HG03280 (cell line): ENCODE results near the gene MGAT3.

Source experiments
- ATAC-seq: cut with Tn5 transposase; IDR thresholded peaks from one replicate; pipeline ENCODE4 v1.9.1; 2021; ENCODE audit warnings: mild to moderate bottlenecking, moderate library complexity; ENCODE audit not compliant: unreplicated experiment

MGAT3 gene

DNA sequence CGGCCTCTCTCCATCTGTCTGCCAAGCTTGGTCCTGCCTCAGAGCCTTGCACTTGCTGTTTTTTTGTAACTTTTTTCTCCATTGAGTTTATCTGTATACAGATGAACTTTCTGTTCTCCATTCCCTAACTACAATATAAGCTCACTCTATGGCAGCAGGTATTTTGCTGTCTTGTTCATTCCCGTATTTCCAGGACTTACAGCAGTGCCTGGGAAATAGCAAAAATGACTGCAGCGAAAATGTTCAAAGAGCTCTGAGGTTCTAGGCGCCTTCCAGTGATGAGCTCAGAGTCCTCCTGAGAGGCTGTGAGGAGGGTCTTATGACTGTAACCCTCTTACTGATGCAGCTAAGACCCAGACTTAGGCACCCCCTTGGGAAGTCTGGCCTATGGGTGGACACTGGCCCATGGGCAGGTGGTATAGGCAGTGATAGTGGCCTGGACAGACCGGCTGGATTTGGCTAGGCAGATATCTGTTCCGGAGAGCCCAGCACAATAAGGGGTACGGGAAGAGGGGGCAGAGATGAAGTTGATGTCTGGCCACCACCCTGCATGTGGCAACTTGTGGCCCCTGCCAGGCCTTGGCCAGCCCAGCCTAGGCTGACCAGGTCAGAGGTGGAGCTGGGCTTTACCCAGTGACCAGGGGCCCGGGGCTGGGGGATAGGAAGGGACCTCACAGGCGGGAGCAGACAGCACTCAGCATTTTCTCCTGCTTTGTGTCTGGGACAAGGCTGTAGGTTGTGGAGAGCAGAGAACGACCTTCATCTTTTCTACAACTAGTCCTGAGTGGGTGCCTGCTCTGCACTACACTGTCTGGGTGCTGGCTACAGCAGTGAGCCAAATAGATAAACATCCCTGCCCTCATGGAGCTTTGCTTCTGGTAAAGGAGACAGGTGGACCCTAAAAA lies 68.2 kb downstream of the MGAT3 start:
- no peak for ATAC-seq

DNA sequence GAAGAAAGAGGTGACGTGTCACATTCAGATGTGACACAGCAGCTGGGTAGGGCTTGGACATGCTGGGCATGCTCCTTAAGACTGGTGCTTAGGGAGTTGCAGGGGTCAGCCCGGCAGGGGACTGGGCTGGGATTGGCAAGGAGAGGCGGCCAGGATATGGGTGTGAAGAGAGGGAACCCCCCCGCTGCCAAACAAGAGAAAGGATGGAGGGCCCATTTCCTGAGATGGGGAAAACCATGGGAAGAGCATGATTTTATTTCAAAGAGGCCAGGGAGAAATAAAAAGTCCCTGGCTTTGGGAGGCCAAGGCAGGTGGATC lies 68.8 kb downstream of the MGAT3 start:
- no peak for ATAC-seq

DNA sequence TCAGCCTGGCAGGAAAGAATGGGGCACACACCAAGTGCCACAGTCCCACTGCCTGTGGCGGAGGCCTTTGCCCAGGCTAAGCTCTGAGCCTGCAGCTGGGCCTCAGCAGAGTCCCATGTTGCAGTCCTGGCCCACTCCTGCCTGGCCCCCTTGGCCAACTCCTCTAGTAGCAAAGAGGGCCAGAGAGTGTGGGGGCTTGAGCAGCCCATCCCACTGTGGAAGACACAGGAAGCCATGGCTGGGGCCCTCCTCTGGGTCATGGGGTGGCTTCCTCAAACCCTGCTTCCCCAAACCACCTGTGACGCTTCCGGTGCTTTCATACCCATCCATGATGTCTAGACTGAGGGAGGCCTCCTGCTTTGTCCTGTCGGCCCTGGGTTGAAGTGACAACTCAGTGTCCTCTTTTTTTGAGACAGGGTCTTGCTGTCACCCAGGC lies 69.9 kb downstream of the MGAT3 start:
- no peak for ATAC-seq

DNA sequence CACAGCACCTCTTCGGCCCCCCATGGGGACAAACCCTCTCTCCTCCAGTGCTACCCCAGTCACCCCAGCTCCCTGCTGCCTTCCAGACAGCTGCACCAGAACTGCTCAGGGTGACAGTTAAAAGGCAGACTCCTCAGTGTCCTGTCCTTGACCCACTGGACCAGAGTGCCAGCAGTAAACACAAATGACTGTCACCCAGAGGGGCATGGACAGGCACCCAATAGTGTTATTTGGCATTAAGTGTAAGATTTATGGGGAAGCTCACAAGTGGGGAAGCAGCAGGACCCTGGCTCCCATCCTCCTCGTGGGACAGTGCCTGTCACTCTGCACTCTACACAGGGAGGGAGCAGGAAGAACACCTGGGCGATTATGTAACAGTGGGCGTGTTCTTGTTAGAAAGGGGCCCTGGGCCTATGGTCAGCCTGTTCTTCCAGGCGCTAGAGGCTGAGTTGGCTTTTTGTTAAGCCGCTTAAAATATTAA lies 70.7 kb downstream of the MGAT3 start:
- no peak for ATAC-seq

DNA sequence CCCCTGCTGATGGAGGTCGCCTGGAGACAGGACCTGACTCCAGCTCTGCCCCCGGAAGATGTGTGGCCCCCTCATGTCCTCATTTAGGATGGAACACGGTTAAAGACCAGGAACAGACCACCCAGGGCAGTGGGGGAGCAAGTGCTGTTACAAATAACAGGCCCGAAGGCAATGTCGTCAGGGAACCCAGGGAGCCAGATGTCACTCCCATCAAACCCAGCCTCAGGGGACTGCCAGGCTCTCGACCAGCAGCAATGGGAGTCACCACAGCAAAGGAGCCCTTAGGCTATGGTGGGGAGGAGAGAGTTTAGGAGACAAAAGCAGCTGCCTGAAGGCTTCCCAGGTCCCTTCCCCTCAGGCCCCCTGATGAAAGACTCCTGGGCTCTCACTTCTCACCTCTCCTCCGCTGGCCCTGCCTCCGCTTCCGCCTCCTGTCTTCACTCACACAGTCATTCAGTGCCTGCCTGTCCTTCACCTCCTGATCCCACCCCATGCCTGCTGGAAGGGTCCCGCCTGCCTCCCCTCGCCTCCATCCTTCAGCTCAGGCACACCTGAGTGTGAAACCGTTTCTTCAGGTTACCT lies 71.4 kb downstream of the MGAT3 start:
- no peak for ATAC-seq

DNA sequence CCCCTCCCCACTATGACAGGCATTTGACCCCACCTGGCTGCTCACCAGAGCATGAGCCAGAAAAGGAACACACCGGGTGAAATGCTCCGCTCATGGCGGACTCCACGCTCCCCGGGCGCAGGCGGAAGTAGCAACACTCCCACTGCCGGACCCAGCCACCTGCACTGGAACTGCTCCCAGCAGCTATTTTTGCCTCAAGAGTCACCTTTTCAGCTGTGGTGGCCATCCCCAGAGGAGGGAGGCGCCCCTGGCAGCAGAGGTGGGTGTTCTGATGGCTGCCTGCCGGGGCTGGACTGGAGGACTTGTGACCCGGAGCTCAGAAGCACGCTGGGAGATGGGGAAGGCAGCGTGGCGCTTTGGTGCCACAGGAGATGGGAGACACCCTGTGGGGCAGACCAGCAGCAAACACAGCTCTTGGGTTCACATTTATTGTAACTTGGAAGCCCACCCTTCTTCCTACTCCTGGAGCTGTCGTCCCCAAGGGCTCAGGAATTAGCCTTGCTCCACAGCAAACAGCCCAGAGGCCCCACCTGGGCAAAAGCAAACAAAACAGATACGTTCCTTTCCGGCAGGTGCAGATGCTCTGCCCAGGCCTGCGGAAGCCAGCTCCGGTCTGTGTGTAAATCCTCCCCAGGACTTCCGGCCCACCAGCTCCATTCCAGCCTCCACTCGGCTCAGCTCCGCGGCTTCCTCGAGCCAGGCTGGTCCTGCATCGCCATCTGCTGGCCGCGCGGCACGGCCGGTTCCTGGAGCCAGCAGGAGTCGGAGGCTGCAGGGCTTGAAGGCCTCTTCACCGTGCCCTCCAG lies 72.1 kb downstream of the MGAT3 start:
- peak; percentile 33 for ATAC-seq

DNA sequence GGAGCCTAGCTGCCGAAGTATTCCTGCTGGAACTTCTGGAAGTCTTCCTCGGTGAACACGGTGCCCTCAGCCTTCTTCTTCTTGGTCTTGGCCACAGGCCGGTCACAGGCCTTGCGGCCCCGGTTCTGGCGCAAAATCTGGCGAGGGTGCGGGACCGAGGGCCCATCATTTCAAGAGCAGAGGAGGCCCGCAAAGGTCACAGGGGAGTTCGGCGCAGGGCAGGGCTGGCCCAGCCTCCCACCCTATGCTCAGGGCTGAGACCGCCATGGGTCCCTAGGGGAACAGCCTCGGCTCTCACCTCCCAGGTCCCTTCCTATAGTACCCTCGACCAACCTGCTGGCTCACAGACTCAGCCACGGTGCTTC lies 72.7 kb downstream of the MGAT3 start:
- no peak for ATAC-seq

DNA sequence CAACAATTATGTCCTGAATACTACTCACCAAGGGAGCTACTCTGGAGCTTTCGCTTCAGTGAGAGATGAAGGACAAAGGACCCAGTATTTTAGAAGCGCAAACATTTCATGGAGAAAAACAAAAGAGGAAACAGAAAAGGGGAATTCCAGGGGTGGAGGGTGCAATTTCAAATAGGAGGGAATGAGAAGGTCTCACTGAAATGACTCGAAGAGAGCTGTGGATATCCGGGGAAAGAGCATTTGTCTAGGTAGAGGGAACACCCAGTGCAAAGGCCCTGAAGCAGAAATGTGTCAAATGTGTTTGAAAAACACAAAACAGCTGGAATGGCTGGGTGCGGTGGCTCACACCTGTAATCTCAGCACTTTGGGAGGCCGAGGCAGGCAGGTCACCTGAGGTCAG lies 73.3 kb downstream of the MGAT3 start:
- ATAC-seq, result no peak

DNA sequence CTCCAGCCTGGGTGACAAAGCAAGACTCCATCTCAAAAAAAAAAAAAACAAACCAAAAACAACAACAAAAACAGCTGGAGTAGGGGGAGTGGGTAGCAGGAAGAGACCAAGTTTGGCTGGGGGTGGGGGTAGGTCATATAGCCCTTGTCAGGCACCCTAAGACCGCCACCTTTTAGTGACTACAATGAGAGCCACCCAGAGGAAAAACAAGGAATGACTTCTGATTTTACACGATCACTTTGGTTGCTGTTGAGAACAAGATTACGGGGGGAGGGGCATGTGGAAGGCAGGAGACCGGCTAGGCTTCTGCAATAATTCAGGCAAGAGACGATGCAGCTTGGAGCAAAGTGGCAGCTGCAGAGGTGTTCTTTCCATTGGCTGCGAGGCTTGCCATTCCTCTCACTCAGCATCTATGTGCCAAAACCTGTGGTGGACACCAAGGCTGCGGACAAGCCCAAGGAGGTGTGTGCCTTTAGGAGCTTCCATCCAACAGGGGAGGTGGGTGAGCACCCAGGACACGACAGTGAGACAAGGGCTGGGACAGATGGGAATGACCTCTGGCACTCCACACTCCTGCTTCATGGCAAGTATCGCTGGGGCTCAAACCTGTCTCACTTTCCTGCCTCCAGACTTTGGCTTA lies 74.0 kb downstream of the MGAT3 start:
- ATAC-seq, result no peak

DNA sequence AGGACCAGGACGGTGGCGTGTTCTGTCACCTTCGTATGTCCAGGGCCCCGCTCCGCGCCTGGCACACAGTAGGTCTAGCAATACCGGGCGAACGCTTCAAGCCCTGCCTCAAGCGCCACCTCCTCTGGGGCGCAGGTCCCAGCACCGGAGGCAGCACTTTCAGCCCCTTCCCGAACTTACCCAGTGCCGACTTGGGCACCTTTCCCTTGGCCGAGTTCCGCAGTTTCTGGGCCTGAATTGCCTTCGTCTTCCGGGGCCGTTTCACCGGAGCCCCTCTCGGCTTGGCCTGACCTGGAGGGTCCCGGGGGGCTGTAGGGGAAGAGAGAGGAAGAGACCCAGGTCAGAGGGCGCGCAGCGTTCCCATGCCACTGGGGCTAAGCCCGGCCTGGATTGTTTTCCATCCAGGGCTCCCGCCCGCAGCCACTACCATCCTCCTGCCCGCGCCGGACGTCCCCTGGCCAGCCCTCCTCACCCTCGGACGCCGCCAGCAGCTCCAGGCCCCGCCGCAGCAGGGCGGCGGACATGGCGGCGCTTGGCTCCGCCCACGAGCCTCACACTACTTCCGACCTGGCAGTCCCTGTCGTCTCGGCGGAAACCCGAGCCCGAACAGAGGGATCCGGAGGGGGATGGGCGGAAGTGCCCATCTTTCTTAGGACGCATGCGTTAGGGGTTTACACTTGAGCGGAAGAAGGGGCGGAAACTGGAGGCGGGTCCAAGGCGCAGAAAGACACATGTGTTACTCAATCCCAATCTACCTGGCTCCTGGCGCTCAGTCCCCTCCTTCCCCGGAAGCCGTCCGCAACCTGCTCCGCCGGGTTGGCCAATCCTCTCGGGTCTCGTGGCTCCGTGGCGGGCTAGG lies 75.6 kb downstream of the MGAT3 start, which contains the start of gene RPS19BP1:
TSS of gene RPS19BP1 (minus strand) at position 534 of the 859 bp plus-strand sequence. CDS start at position 524, 10 bp downstream.
- ATAC-seq, result peak; percentile 74

DNA sequence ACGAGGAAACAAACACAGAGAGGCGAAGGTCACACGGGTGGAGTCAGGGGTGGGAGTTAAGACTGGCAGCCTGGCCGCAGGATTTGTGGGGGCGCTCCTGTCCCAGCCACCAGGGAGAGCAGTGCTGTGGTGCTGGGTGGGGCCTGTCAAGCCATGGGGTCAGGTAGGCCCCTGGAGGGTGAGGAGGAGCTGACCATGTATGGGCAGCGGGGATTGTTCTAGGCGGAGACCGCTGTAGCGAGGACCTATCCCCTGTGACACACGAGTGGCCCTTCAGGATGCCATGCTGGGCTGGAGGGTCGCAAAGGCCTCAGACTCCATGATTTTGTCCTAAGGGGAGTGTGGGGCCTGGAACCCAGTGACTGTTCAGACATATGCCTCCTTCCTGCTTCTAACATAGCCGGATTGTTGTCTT lies 77.3 kb downstream of the MGAT3 start:
- ATAC-seq, result no peak

DNA sequence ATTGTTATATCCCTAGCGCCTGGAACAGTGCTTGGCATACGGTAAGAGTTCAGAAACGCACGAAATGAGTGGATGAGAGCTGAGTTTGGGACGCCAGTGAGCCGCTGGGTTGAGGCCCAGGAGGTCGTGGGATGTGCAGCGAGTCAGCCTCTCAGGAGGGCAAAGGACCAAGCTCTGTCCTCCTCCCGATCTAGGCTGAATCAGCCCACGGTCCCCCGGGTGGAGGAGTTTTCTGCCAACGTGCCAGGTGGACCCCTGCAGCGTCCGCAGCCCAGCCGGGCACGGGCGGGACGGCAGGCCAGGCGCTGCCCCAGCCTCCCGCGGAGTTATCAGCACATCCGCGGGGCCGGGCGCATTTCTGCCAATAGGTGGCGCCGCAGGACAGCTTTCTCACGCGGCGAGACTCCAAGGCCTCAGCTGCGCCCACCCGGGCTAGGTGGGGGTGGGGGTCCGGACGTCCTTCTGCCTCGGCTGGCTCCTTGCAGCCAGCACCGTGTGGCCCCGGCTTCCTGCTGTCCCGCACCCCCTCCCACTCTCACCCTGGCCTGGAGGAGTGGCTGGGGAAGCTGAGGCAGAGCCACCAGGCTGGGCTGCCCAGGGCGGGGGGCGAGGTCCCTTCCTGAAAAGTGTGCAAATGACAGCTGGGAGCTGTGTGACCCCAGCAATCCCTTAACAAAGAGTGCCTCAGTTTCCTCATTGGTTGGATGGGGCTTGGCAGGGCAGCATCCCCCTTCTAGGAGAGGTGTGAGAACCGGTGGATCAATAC lies 78.0 kb downstream of the MGAT3 start:
- no peak for ATAC-seq

DNA sequence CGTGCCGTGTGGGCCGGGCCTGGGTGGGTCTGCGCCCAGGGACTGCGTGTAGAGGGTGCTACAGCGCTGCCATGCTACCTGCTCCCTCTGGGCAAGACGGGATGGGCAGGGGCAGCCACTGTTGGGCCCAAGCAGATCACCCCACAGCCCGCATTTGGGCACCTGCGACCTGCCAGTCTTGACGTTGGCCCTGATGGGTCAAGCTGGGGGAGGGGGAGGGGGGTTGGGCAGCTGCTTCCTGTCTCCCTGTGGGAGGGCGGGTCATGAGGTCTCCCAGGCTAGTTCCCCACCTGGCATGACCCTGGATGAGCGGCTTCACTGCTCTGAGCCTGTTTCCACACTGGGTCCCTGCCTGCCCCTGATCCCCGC lies 78.5 kb downstream of the MGAT3 start:
- no peak for ATAC-seq

DNA sequence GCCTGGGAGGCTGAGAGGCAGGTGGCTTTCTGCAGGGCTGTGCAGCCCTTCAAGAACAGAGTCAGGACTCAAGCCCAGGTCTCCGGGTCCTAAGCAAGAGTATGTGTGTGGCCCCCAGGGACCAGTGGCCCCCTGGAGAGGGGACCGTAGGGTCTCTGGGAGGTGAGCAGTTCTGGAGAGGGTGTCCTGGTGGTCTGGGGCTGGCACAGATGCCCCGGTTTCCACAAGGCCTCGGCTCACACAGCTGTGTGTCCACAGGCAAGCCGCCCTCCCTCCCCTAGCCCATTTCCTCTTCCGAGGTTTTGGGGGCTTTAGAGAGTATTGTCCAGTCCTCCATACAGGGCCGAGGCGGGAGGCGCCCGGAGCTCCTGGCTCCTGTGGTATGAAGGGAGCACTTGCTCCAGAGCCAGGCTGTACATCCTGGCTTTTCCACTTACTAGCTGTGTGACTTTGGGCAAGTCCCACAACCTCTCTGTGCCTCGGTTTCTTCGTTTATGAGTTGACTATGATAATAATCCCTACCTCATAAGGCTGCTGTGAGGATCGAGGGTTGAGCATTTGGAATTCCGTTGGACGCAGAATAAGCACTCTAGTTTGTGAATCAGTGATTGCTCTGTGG lies 79.1 kb downstream of the MGAT3 start:
- ATAC-seq, result no peak

DNA sequence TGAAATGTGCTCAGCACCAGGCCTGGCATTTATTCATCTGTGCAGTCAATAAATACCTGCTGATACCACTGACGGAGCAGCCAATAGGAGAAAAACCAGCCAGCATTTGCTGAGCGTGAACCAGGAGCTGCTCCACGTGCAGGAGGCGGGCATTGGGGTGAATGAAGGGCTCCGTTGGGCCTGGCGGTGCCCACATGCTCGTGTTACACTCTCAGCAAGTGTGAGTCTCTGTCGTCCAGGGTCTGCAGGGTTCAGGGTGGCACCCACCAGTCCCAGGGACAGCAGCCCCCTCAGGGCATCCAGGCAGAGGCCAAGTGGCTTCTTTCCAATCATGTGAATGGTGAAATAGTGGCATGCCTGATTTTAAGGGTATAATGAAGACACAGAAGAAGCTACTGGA lies 79.9 kb downstream of the MGAT3 start:
- no peak for ATAC-seq

DNA sequence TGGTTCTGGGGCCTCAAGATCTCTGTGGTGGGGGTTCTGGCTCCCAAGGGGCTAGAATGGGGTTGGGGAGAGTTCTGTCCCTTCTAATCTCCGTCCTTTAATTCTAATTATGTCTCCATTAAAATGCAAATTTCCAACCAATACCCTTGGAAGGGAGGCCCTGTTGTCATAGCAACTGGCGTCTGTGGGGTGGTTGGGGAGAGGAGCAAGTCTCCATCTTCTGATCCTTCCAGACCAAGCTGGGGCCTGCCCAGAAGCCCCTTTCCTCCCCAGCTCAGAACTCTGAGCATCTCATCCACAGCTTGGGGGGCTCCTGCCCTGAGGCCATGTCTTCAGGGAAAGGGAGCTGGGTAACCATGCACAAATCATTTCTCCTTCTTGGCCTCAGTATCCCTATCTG lies 81.2 kb downstream of the MGAT3 start:
- ATAC-seq, result no peak
